ENCODE data around the gene PDE4B. TPM values are rescaled to one million over a fixed set of nuclear protein-coding genes. Genes with fewer than 3 reads are reported as not detected.

PDE4B gene
- total RNA-seq, 4 donors from 2014 or later, result 5.5 to 13.6 (median 9.3) TPM

DNA sequence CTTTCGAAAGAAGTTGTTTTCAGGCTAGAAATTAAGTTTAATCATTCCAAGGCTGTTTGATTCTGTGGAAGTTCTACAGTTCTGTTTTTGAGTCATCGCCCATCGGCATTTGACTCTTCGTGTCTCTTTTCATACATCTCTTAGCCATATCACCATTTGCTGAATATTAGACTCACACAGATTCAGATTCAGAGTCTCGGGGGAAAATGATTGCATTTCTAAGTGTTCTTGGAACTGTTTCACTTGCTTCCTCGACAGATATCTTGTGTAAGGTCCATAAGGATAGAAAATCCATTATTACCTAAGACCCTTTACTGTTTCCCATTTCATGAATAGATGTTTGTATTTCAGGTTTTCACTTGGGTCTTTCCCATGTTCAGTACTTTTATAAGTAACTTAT lies 504.3 kb downstream of the PDE4B start:
- TF ChIP-seq POLR2A (IDR thresholded peaks at IDR 0.05), result no peak
- TF ChIP-seq, protein P1, sequence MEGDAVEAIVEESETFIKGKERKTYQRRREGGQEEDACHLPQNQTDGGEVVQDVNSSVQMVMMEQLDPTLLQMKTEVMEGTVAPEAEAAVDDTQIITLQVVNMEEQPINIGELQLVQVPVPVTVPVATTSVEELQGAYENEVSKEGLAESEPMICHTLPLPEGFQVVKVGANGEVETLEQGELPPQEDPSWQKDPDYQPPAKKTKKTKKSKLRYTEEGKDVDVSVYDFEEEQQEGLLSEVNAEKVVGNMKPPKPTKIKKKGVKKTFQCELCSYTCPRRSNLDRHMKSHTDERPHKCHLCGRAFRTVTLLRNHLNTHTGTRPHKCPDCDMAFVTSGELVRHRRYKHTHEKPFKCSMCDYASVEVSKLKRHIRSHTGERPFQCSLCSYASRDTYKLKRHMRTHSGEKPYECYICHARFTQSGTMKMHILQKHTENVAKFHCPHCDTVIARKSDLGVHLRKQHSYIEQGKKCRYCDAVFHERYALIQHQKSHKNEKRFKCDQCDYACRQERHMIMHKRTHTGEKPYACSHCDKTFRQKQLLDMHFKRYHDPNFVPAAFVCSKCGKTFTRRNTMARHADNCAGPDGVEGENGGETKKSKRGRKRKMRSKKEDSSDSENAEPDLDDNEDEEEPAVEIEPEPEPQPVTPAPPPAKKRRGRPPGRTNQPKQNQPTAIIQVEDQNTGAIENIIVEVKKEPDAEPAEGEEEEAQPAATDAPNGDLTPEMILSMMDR (IDR thresholded peaks at IDR 0.05), result no peak
- WGBS, 2 donors, result 74 to 76% methylated on average over 6 of the region's 6 CpGs
- no peak overlapping the region for H3K4me3 ChIP-seq (ENCODE audit: low read depth, poor library complexity, severe bottlenecking)
- DNase-seq (ENCODE audit: low spot score in 2 of 2), result no peak
- intact Hi-C loops (cut with DNase I; ENCODE audit: low total_unique reads), result no loop called here

DNA sequence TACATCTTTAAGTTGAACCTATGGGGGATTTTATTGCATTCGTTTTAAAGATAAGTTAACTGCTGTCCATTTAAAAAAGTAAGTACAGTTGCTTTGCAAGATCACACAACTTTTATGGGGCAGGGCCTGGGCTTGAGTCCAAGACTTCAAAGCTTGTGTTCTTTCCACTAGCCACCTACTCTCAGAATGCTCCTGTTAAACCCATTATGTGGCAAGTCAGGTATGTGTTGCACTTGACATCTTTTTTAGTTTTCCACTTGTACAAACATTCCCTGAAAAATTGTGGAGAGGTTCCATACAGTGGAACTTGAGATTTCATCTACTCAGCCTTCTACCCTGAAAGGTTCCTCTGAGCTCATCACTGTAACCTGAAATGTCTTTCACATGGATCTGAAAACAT lies 505.8 kb downstream of the PDE4B start:
- 44 to 47% methylated on average over 1 of the region's 1 CpG for WGBS, 2 donors
- intact Hi-C loops (cut with DNase I; ENCODE audit: low total_unique reads), result no loop called here
- no peak overlapping the region for H3K4me3 ChIP-seq (ENCODE audit: low read depth, poor library complexity, severe bottlenecking)
- TF ChIP-seq POLR2A (IDR thresholded peaks at IDR 0.05), result no peak
- TF ChIP-seq, protein P1 (IDR thresholded peaks at IDR 0.05), result no peak
- no peak for DNase-seq (ENCODE audit: low spot score in 2 of 2)

DNA sequence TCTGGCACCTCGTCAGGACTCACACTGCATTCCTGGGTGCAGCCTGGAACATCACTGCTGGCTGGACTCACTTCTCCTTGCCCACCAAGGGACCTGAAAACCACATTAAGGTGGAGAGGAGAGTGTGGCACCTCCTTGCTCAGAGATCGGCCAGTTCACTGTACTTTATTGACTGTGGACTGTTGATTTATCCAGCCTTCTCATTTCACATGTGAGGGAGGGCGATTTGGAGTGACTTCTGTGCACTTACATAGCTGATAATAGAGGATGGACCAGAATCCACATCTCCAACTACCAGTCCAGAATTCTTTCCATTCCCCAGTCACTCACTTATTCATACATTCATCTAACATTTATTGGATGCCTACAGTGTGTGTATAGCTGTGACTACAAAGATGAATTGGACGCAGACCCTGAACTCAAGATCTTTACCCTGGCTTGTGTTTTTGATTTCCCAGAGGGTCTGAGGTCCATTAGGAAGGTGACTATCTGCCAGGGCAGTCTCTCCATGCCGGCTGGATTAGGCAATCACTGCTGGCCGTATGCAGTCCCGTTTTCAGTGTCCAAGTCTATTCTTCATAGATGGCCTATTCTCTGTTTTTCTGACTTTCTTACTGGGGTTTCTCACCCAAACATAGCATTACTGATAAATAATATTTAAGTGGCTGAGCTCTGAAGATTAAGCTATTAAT lies 507.7 kb downstream of the PDE4B start:
- DNase-seq (ENCODE audit: low spot score in 2 of 2), result no peak
- intact Hi-C loops (cut with DNase I; ENCODE audit: low total_unique reads), result no loop called here
- TF ChIP-seq, protein P1 (IDR thresholded peaks at IDR 0.05), result no peak
- TF ChIP-seq POLR2A (IDR thresholded peaks at IDR 0.05), result no peak
- no peak overlapping the region for H3K4me3 ChIP-seq (ENCODE audit: low read depth, poor library complexity, severe bottlenecking)
- 70 to 72% methylated on average over 7 of the region's 7 CpGs for WGBS, 2 donors

- no peak overlapping the region for H3K4me3 ChIP-seq (ENCODE audit: low read depth, poor library complexity, severe bottlenecking)
- TF ChIP-seq, protein P1 (IDR thresholded peaks at IDR 0.05), result no peak
- no peak for TF ChIP-seq POLR2A (IDR thresholded peaks at IDR 0.05)
Observed at GRCh38 chr1:66300972-66301451, 508.3 kb downstream of the PDE4B start.

GRCh38 chr1:66302184-66302742 lies 509.6 kb downstream of the PDE4B start:
- no peak overlapping the region for H3K4me3 ChIP-seq (ENCODE audit: low read depth, poor library complexity, severe bottlenecking)
- WGBS, 2 donors, result 85% methylated on average over 3 of the region's 3 CpGs
- no peak for TF ChIP-seq POLR2A (IDR thresholded peaks at IDR 0.05)
- TF ChIP-seq, protein P1 (IDR thresholded peaks at IDR 0.05), result no peak
- intact Hi-C loops (cut with DNase I; ENCODE audit: low total_unique reads), result no loop called here
- DNase-seq (ENCODE audit: low spot score in 2 of 2), result no peak

More at GRCh38 chr1:66300972-66301451, 508.3 kb downstream of the PDE4B start:
- intact Hi-C loops (cut with DNase I; ENCODE audit: low total_unique reads), result no loop called here
- DNase-seq (ENCODE audit: low spot score in 2 of 2), result no peak
- WGBS, 2 donors, result 47 to 58% methylated on average over 4 of the region's 4 CpGs

All from lower leg skin (tissue), 4 donors.